Measurements from ENCODE around the gene ORMDL2. TPM values are rescaled to one million over a fixed set of nuclear protein-coding genes. Genes with fewer than 3 reads are reported as not detected.
"Not testable (repeated sequence)": the region's sequence is repeated elsewhere in the genome, so short reads cannot be mapped to it uniquely, and the experiment has no call there.

Gene ORMDL2
- total RNA-seq, 4 donors from 2014 or later = 9.2 to 13.1 (median 11.9) TPM

- Histone ChIP-seq H3K9me3 (no peaks in the 10 kb centered on the region), H3K27ac (no peak overlapping the region), H3K36me3 (no peaks in the 10 kb centered on the region), H3K27me3 (peaks cover 21% of the 10 kb centered on the region), H3K4me1 (peaks cover 0 to 9% (median 5%) of the 10 kb centered on the region in 3 donors), H3K4me3 (no peak overlapping the region)
- WGBS, 2 donors (ENCODE audit: low coverage in 1 of 2) = 29 to 52% methylated on average over 1 of the region's 1 CpG
- no peak for ATAC-seq
- TF ChIP-seq POLR2AphosphoS5 (IDR thresholded peaks at IDR 0.05) (no peak), POLR2A (IDR thresholded peaks at IDR 0.05) (no peak), EP300 (IDR thresholded peaks at IDR 0.05) (no peak)
- TF ChIP-seq, protein P1, sequence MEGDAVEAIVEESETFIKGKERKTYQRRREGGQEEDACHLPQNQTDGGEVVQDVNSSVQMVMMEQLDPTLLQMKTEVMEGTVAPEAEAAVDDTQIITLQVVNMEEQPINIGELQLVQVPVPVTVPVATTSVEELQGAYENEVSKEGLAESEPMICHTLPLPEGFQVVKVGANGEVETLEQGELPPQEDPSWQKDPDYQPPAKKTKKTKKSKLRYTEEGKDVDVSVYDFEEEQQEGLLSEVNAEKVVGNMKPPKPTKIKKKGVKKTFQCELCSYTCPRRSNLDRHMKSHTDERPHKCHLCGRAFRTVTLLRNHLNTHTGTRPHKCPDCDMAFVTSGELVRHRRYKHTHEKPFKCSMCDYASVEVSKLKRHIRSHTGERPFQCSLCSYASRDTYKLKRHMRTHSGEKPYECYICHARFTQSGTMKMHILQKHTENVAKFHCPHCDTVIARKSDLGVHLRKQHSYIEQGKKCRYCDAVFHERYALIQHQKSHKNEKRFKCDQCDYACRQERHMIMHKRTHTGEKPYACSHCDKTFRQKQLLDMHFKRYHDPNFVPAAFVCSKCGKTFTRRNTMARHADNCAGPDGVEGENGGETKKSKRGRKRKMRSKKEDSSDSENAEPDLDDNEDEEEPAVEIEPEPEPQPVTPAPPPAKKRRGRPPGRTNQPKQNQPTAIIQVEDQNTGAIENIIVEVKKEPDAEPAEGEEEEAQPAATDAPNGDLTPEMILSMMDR (IDR thresholded peaks at IDR 0.05) = no peak
Measured at GRCh38 chr12:55852740-55853139, 34.9 kb downstream of the ORMDL2 start.

- H3K4me1 ChIP-seq = no peaks in the 10 kb centered on the region
- peaks cover 0 to 17% (median 0%) of the 10 kb centered on the region in 3 donors for H3K9me3 ChIP-seq
- no peak for ATAC-seq
- 93 to 100% methylated on average over 2 to 8 of the region's 8 CpGs for WGBS, 2 donors (ENCODE audit: low coverage in 1 of 2)
- no peaks in the 10 kb centered on the region for H3K27me3 ChIP-seq
- TF ChIP-seq POLR2A (IDR thresholded peaks at IDR 0.05) = no peak
- no peak for TF ChIP-seq EP300 (IDR thresholded peaks at IDR 0.05)
- TF ChIP-seq, protein P1 (IDR thresholded peaks at IDR 0.05) = no peak
- no peak for TF ChIP-seq POLR2AphosphoS5 (IDR thresholded peaks at IDR 0.05)
- H3K27ac ChIP-seq = no peak overlapping the region
- no peak overlapping the region for H3K4me3 ChIP-seq
- H3K36me3 ChIP-seq = no peaks in the 10 kb centered on the region
Measured at GRCh38 chr12:55861396-55861795, 43.6 kb downstream of the ORMDL2 start.

GRCh38 chr12:55861871-55862270, 44.0 kb downstream of the ORMDL2 start:
- WGBS, 2 donors (ENCODE audit: low coverage in 1 of 2) = 57 to 90% methylated on average over 2 of the region's 3 CpGs
- Histone ChIP-seq H3K9me3 (peaks cover 0 to 17% (median 0%) of the 10 kb centered on the region in 3 donors), H3K36me3 (no peaks in the 10 kb centered on the region), H3K4me1 (no peaks in the 10 kb centered on the region), H3K4me3 (no peak overlapping the region), H3K27me3 (no peaks in the 10 kb centered on the region), H3K27ac (no peak overlapping the region)
- no peak for ATAC-seq
- no peak for TF ChIP-seq POLR2A (IDR thresholded peaks at IDR 0.05)

GRCh38 chr12:55862286-55862685, 44.4 kb downstream of the ORMDL2 start:
- Histone ChIP-seq H3K4me3 (no peak overlapping the region), H3K27me3 (no peaks in the 10 kb centered on the region), H3K4me1 (no peaks in the 10 kb centered on the region), H3K9me3 (peaks cover 0 to 17% (median 0%) of the 10 kb centered on the region in 3 donors), H3K36me3 (no peaks in the 10 kb centered on the region), H3K27ac (no peak overlapping the region)
- TF ChIP-seq, protein P1 (IDR thresholded peaks at IDR 0.05) = no peak
- TF ChIP-seq POLR2A (IDR thresholded peaks at IDR 0.05) = no peak
- TF ChIP-seq EP300 (IDR thresholded peaks at IDR 0.05) = no peak
- no peak for TF ChIP-seq POLR2AphosphoS5 (IDR thresholded peaks at IDR 0.05)
- ATAC-seq = no peak

DNA sequence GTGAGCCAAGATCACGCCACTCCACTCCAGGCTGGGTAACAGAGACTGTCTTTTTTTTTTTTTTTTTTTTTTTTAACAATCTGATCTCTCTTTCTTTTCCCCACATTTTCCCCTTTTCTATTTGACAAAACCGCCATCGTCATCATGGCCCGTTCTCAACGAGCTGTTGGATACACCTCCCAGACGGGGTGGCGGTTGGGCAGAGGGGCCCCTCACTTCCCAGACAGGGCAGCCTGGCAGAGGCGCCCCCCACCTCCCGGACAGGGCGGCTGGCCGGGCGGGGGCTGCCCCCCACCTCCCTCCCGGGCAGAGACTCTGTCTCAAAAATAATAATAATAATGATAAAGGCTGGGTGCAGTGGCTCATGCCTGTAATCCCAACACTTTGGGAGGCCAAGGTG, 45.1 kb downstream of the ORMDL2 start:
- H3K27me3 ChIP-seq, H3K36me3 ChIP-seq, H3K4me3 ChIP-seq, ATAC-seq, H3K27ac ChIP-seq, H3K4me1 ChIP-seq: not testable (repeated sequence)
- H3K9me3 ChIP-seq = peaks cover 0 to 17% (median 0%) of the 10 kb centered on the region in 3 donors
- WGBS, 2 donors (ENCODE audit: low coverage in 1 of 2) = 94 to 97% methylated on average over 4 to 6 of the region's 13 CpGs

- no peaks in the 10 kb centered on the region for H3K36me3 ChIP-seq
- no peak for ATAC-seq
- WGBS, 2 donors (ENCODE audit: low coverage in 1 of 2) = 86 to 88% methylated on average over 1 to 2 of the region's 2 CpGs
- no peaks in the 10 kb centered on the region for H3K27me3 ChIP-seq
- TF ChIP-seq POLR2A (IDR thresholded peaks at IDR 0.05) = no peak
- no peak for TF ChIP-seq POLR2AphosphoS5 (IDR thresholded peaks at IDR 0.05)
- TF ChIP-seq EP300 (IDR thresholded peaks at IDR 0.05) = no peak
- TF ChIP-seq, protein P1 (IDR thresholded peaks at IDR 0.05) = no peak
- no peak overlapping the region for H3K27ac ChIP-seq
- H3K4me1 ChIP-seq = no peaks in the 10 kb centered on the region
- H3K9me3 ChIP-seq = peaks cover 0 to 17% (median 0%) of the 10 kb centered on the region in 3 donors
- H3K4me3 ChIP-seq = no peak overlapping the region
Measured at GRCh38 chr12:55865327-55865726, 47.5 kb downstream of the ORMDL2 start.

- not testable (repeated sequence) for ATAC-seq, H3K27me3 ChIP-seq, H3K4me1 ChIP-seq, H3K27ac ChIP-seq, H3K4me3 ChIP-seq, H3K36me3 ChIP-seq
- WGBS, 2 donors (ENCODE audit: low coverage in 1 of 2) = 96 to 100% methylated on average over 3 of the region's 3 CpGs
- H3K9me3 ChIP-seq = peaks cover 0 to 17% (median 0%) of the 10 kb centered on the region in 3 donors
Measured at GRCh38 chr12:55866454-55867004, 48.7 kb downstream of the ORMDL2 start.

Measured in gastroesophageal sphincter (tissue), 4 donors.